Neutrophil (primary cell): ENCODE data around the gene TIMM10.

ENCODE experiments used
- H3K27ac ChIP-seq: fragments of 200-600 bp; sonication (generic); 2 replicates; pipeline ENCODE4 v1.5.1; 2016; ENCODE audit warnings: mild to moderate bottlenecking, moderate library complexity
- H3K27me3 ChIP-seq: fragments of 200-600 bp; sonication (generic); 2 replicates; pipeline ENCODE4 v1.6.0; 2016; ENCODE audit warnings: mild to moderate bottlenecking
- H3K36me3 ChIP-seq: fragments of 200-600 bp; sonication (generic); 2 replicates; pipeline ENCODE4 v1.5.1; 2017
- H3K4me1 ChIP-seq, 2 experiments: fragments of 200-600 bp in 1 of 2; sonication (generic) in 1 of 2; 1 replicate in 1 of 2; 2 replicates in 1 of 2; pipeline versions ENCODE4 v1.5.1 to v1.6.1; 2013 to 2016; ENCODE audit warnings: low read depth in 1 of 2, low read length in 1 of 2, mild to moderate bottlenecking in 1 of 2, moderate library complexity in 1 of 2; ENCODE audit not compliant: control insufficient read depth in 1 of 2, insufficient read depth in 1 of 2
- H3K4me3 ChIP-seq, 2 experiments: fragments of 200-600 bp in 1 of 2; sonication (generic) in 1 of 2; 1 replicate in 1 of 2; 2 replicates in 1 of 2; pipeline ENCODE4 v1.5.1; 2013 to 2016; ENCODE audit warnings: low read depth in 1 of 2, low read length in 1 of 2, mild to moderate bottlenecking in 1 of 2, moderate library complexity in 1 of 2
- H3K9me3 ChIP-seq: fragments of 200-600 bp; sonication (generic); 2 replicates; pipeline ENCODE4 v1.5.1; 2016
- TF ChIP-seq, protein P1 (sequence below): fragments of 200-600 bp; sonication (generic); IDR thresholded peaks from 2 replicates; pipeline ENCODE4 v1.5.1; 2016; ENCODE audit warnings: antibody characterized with exemption

The TIMM10 gene

DNA sequence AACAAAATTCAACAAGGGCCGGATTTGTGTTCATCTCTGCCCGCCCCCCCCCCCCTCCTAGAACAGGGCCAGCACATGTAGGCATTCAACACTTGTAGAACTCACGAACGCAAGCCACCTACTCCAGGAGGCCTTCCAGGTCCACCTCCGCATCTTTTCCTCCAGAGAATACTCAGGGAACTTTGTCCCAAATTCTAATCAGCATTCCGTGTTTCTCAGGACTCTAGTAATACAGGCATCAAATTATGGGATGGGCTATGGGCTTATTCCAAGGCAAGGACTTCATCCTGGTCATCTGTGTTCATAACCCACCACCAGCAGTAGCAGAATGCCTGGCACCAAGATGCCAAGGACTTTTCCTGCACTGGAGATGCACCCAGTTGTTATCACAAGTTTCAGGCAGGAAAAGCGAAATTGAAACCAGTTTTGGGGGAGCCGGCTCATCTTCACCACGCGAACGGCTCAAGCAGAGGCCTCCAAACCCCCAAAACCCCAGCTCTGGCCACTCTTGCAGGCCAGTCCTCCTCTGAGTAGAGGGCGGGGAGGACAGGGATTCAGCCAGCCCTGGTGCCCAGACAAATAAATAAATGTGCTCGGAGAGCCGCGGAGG is 36.5 kb upstream of the TIMM10 start:
- peaks cover 32% of the 10 kb centered on the region in 2 experiments for H3K4me1 ChIP-seq
- no peaks in the 10 kb centered on the region for H3K36me3 ChIP-seq
- H3K9me3 ChIP-seq: no peaks in the 10 kb centered on the region
- peak overlapping the region; percentile 88 for H3K27ac ChIP-seq
- TF ChIP-seq, protein P1, sequence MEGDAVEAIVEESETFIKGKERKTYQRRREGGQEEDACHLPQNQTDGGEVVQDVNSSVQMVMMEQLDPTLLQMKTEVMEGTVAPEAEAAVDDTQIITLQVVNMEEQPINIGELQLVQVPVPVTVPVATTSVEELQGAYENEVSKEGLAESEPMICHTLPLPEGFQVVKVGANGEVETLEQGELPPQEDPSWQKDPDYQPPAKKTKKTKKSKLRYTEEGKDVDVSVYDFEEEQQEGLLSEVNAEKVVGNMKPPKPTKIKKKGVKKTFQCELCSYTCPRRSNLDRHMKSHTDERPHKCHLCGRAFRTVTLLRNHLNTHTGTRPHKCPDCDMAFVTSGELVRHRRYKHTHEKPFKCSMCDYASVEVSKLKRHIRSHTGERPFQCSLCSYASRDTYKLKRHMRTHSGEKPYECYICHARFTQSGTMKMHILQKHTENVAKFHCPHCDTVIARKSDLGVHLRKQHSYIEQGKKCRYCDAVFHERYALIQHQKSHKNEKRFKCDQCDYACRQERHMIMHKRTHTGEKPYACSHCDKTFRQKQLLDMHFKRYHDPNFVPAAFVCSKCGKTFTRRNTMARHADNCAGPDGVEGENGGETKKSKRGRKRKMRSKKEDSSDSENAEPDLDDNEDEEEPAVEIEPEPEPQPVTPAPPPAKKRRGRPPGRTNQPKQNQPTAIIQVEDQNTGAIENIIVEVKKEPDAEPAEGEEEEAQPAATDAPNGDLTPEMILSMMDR: no peak
- H3K4me3 ChIP-seq: peak overlapping the region; percentile 86 to 96
- H3K27me3 ChIP-seq: no peaks in the 10 kb centered on the region

DNA sequence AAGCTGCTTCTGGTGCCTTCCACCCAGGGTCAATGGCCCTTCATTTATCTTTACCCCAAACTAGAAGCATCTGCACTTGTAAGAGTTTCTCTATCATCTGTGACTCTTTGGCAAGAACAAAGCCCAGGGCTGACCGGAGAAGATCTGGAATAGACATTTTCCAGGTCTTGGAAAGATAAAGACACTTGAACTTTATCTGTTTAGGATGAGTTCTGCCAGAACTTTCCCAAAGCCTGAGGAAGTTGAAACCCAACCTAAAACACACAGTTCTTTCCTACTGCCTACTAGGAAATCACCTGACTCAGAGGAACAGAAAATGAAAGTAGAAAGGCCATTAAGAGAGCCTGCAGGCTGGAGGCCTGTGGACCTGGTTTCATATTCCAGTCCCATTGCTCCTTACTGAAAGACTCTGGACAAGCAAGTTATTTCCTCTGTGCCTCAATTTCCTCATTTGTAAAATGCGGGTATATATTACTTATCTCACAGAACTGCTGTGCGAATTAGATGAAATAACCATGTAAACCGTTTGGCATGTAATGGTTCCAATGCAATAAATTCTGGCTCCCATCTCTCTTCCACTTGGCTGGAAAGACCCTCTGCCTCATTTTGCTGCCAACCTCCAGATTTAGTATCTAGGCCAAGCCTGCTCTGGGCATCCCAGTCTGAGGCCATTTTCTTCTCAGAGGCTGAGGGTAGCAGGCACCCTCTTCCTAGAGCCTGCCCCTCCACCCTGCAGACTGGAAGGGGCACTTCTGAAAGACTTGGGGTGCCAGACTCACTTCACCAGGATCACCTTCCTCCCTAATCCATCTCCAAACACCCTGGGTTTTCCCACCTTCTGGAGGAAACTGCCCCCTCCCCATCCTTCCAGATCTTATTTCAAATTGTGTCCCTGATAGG is 35.7 kb upstream of the TIMM10 start:
- Histone ChIP-seq H3K4me3 (peak overlapping the region; percentile 86 to 96), H3K36me3 (no peaks in the 10 kb centered on the region), H3K9me3 (no peaks in the 10 kb centered on the region), H3K27me3 (no peaks in the 10 kb centered on the region), H3K27ac (peak overlapping the region; percentile 88), H3K4me1 (peaks cover 25 to 26% of the 10 kb centered on the region in 2 experiments)
- TF ChIP-seq, protein P1: no peak

GRCh38 chr11:57562596-57562995 is 32.0 kb upstream of the TIMM10 start:
- H3K36me3 ChIP-seq: peaks cover 27% of the 10 kb centered on the region
- TF ChIP-seq, protein P1: no peak
- H3K4me3 ChIP-seq: no peak overlapping the region
- H3K4me1 ChIP-seq: peaks cover 19 to 20% of the 10 kb centered on the region in 2 experiments
- no peak overlapping the region for H3K27ac ChIP-seq
- H3K9me3 ChIP-seq: no peaks in the 10 kb centered on the region
- no peaks in the 10 kb centered on the region for H3K27me3 ChIP-seq

GRCh38 chr11:57560146-57560545 is 29.6 kb upstream of the TIMM10 start:
- Histone ChIP-seq H3K27me3 (no peaks in the 10 kb centered on the region), H3K4me1 (no peaks in the 10 kb centered on the region), H3K4me3 (no peak overlapping the region), H3K9me3 (no peaks in the 10 kb centered on the region), H3K36me3 (peaks cover 50% of the 10 kb centered on the region), H3K27ac (no peak overlapping the region)
- TF ChIP-seq, protein P1: no peak

DNA sequence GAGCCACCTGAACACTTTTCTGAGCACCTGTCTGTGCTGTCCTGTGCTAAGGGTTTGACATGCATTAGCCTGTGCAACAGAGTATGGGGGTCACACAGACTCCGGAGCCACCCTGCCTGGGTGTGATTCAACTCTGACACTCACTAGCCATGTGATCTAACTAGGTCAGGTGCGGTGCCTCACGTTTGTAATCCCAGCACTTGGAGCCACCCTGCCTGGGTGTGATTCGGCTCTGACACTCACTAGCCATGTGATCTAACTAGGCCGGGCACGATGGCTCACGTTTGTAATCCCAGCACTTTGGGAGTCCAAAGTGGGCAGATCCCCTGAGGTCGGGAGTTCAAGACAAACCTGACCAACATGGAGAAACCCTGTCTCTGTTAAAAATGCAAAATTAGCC is 25.5 kb upstream of the TIMM10 start:
- Histone ChIP-seq H3K4me1 (no peaks in the 10 kb centered on the region), H3K36me3 (peaks cover 91% of the 10 kb centered on the region), H3K27ac (no peak overlapping the region), H3K4me3 (no peak overlapping the region), H3K9me3 (no peaks in the 10 kb centered on the region), H3K27me3 (no peaks in the 10 kb centered on the region)
- TF ChIP-seq, protein P1: no peak
